DLD1 (cell line): Measurements from ENCODE around the gene SNAPC3.
"Not testable (repeated sequence)": the region's sequence is repeated elsewhere in the genome, so short reads cannot be mapped to it uniquely, and the experiment has no call there.

Source experiments
- in situ Hi-C: cut with HindIII; loops from 2 replicates; pipeline ENCODE4 v1.10.0; 2017; ENCODE audit warnings: low sequenced_read_pairs

Gene SNAPC3

GRCh38 chr9:15423231-15423985 lies 732 bp downstream of the SNAPC3 start:
- in situ Hi-C loops = no loop called here

- in situ Hi-C loops = no loop called here
Observed at GRCh38 chr9:15426019-15426418, 3.3 kb downstream of the SNAPC3 start.

- in situ Hi-C loops = not testable (repeated sequence)
Observed at GRCh38 chr9:15427702-15428101, 5.0 kb downstream of the SNAPC3 start.

- in situ Hi-C loops = no loop called here
Observed at GRCh38 chr9:15430920-15431844, 8.5 kb downstream of the SNAPC3 start.

GRCh38 chr9:15433191-15433590 lies 10.5 kb downstream of the SNAPC3 start:
- in situ Hi-C loops = no loop called here

- in situ Hi-C loops = no loop called here
Observed at GRCh38 chr9:15433661-15434060, 11.0 kb downstream of the SNAPC3 start.

- in situ Hi-C loops = no loop called here
Observed at GRCh38 chr9:15438891-15439290, 16.2 kb downstream of the SNAPC3 start.

GRCh38 chr9:15441841-15442240 lies 19.2 kb downstream of the SNAPC3 start:
- in situ Hi-C loops = not testable (repeated sequence)

- in situ Hi-C loops = not testable (repeated sequence)
Observed at GRCh38 chr9:15442264-15442663, 19.6 kb downstream of the SNAPC3 start.

GRCh38 chr9:15444141-15444540 lies 21.5 kb downstream of the SNAPC3 start:
- in situ Hi-C loops = no loop called here

- in situ Hi-C loops = no loop called here
Observed at GRCh38 chr9:15453956-15454355, 31.3 kb downstream of the SNAPC3 start.

GRCh38 chr9:15461056-15461455 lies 38.4 kb downstream of the SNAPC3 start:
- in situ Hi-C loops = no loop called here

- in situ Hi-C loops = no loop called here
Observed at GRCh38 chr9:15461601-15462000, 38.9 kb downstream of the SNAPC3 start.

- in situ Hi-C loops = no loop called here
Observed at GRCh38 chr9:15468145-15468544, 45.5 kb downstream of the SNAPC3 start.

- in situ Hi-C loops = no loop called here
Observed at GRCh38 chr9:15469406-15469805, 46.7 kb downstream of the SNAPC3 start.

- in situ Hi-C loops = no loop called here
Observed at GRCh38 chr9:15469862-15470261, 47.2 kb downstream of the SNAPC3 start.

GRCh38 chr9:15475923-15476536 lies 53.4 kb downstream of the SNAPC3 start:
- in situ Hi-C loops = no loop called here

- in situ Hi-C loops = no loop called here
Observed at GRCh38 chr9:15480028-15480427, 57.4 kb downstream of the SNAPC3 start.

- in situ Hi-C loops = no loop called here
Observed at GRCh38 chr9:15482146-15482545, 59.5 kb downstream of the SNAPC3 start.

GRCh38 chr9:15484802-15485201 lies 62.1 kb downstream of the SNAPC3 start:
- in situ Hi-C loops = no loop called here

- in situ Hi-C loops = no loop called here
Observed at GRCh38 chr9:15485836-15486666, 63.4 kb downstream of the SNAPC3 start.
